ENCODE measurements around the gene FIGNL2.

The FIGNL2 gene

GRCh38 chr12:51773145-51773869 lies 75.2 kb downstream of the FIGNL2 start:
- no peak for DNase-seq (ENCODE audit: low spot score)

- DNase-seq (ENCODE audit: low spot score) = no peak
Observed at GRCh38 chr12:51771008-51771407, 77.5 kb downstream of the FIGNL2 start.

Measured in pons (tissue), 1 donor.